ENCODE measurements around the gene PRDM15. TPM values are rescaled to one million over a fixed set of nuclear protein-coding genes. Genes with fewer than 3 reads are reported as not detected.

The PRDM15 gene
- total RNA-seq, 1 experiment from 2014 or later: 9.8 TPM

DNA sequence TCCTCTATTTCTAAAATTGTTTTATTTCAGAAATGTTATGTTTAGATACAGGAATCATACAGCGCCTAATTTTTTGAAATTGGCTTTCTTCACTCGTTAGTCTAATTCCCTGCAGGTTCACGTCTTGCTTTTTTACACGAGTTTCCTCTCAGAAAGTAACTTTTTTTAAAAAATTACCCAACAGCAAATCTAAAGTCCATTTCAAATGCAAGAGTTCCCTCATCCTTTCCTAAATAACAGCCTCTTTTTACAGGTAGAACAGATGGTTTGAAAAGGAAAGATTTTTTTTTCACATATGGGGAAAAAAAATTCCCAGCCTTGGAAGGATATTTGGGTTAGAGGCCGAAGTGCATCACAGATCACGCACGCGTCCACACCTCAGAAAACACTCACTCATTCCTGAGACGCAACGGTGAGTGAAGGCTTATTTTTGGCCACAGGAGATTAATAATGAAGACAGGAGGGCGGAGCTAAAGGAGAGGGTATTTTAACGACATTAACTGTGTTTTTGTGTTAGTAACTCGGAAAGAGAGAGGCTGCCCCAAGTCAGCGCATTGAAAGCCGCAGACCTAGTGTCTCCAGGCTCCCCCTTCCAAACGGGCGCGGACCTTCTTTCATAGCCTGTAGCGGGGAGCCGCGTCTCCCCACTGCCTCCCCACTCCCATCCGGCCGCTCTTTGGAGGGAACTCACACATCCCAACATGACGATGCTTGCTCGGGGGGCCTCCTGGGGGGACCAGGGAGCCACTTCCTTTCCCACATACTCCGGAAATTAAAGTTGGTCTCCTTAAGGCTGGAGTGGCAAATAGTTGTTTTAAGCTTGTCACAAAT lies 111.3 kb downstream of the PRDM15 start:
- ChIA-PET CTCF (interaction anchor here (0.6 to 3.9 kb wide), 5 partner anchors 10 to 358 kb away, joined by 3 to 28 read pairs (median 3); no protein-coding TSS in a partner anchor), POLR2A (interaction anchor here (0.9 to 1.5 kb wide), 4 partner anchors 10 to 155 kb away, joined by 4 to 5 read pairs (median 4); no protein-coding TSS in a partner anchor), RAD21 (ENCODE audit: low non-redundant PET in 1 of 2, low total read pairs in 2 of 2, uncharacterized antibody in 2 of 2, unreplicated experiment in 2 of 2) (interaction anchor here (0.7 to 2.5 kb wide), 4 partner anchors 10 to 156 kb away, joined by 3 to 13 read pairs (median 4); no protein-coding TSS in a partner anchor)
- ATAC-seq (no peak), DNase-seq (ENCODE audit: low read depth, low spot score) (no peak)
- Histone ChIP-seq H3K9me2 (ENCODE audit: insufficient read depth) (no peaks in the 10 kb centered on the region), H3K27ac (ENCODE audit: low read depth, low read length) (no peak overlapping the region), H2AFZ (ENCODE audit: low read depth, low read length, poor library complexity, severe bottlenecking) (peak overlapping the region; percentile 80), H3K27me3 (ENCODE audit: insufficient read depth, low read length) (peaks cover 30% of the 10 kb centered on the region), H3K4me2 (ENCODE audit: low read length) (peak overlapping the region; percentile 94), H3K4me1 (ENCODE audit: control insufficient read depth in 1 of 2, insufficient read depth in 2 of 2, low read length in 2 of 2) (peaks cover 33 to 39% of the 10 kb centered on the region in 2 experiments), H3K9me3 (ENCODE audit: control insufficient read depth in 1 of 2, insufficient read depth in 1 of 2, low read depth in 1 of 2, low read length in 2 of 2) (no peaks in the 10 kb centered on the region), H3K36me3 (ENCODE audit: control insufficient read depth in 1 of 2, insufficient read depth in 2 of 2, low read length in 2 of 2) (no peaks in the 10 kb centered on the region; a peak in 1 of 4 replicates), H3K79me2 (ENCODE audit: insufficient read depth, low read length) (peaks cover 37% of the 10 kb centered on the region), H3K9ac (ENCODE audit: low read length) (peak overlapping the region; percentile 31), H3K4me3 (replicated peaks in 1 of 2; ENCODE audit: low read depth in 1 of 2, low read length in 2 of 2) (peak overlapping the region; percentile 74 to 81), H4K20me1 (ENCODE audit: insufficient read depth) (peaks cover 5% of the 10 kb centered on the region; the same call in 1 of the 2 replicates)
- intact Hi-C loops (cut with micrococcal nuclease): loop anchor here (5.0 kb wide), 1 partner anchor 91 kb away; no protein-coding TSS in a partner anchor
- BruUV-seq (replicated peaks): no TSS peak
- TF ChIP-seq SP1 (IDR thresholded peaks at IDR 0.05; ENCODE audit: low read depth): no peak

GRCh38 chr21:41766883-41767605 lies 112.1 kb downstream of the PRDM15 start, which contains the start of gene RIPK4:
RIPK4 (minus strand) TSS chr21:41767052; CDS start chr21:41767041, 11 bp downstream.
- peaks cover 5% of the 10 kb centered on the region; the same call in 1 of the 2 replicates for H4K20me1 ChIP-seq (ENCODE audit: insufficient read depth)
- no TSS peak for BruUV-seq (replicated peaks)
- H3K4me2 ChIP-seq (ENCODE audit: low read length): peak within 1 kb of the TSS; percentile 94
- ChIA-PET CTCF (interaction anchor here (1.4 to 3.9 kb wide), 3 partner anchors 11 to 359 kb away, joined by 3 to 28 read pairs (median 16); no protein-coding TSS in a partner anchor), POLR2A (interaction anchor here (1.0 kb wide), 1 partner anchor 11 kb away, joined by 4 read pairs; no protein-coding TSS in a partner anchor), RAD21 (ENCODE audit: low non-redundant PET in 1 of 2, low total read pairs in 2 of 2, uncharacterized antibody in 2 of 2, unreplicated experiment in 2 of 2) (interaction anchor here (0.7 to 2.5 kb wide), 3 partner anchors 11 to 154 kb away, joined by 3 to 13 read pairs (median 4); no protein-coding TSS in a partner anchor)
- intact Hi-C loops (cut with micrococcal nuclease): loop anchor here (5.0 kb wide), 1 partner anchor 90 kb away; no protein-coding TSS in a partner anchor
- H3K36me3 ChIP-seq (ENCODE audit: control insufficient read depth in 1 of 2, insufficient read depth in 2 of 2, low read length in 2 of 2): no peaks in the 10 kb centered on the region; a peak in 1 of 4 replicates
- DNase-seq (ENCODE audit: low read depth, low spot score): peak; percentile 73
- H3K27me3 ChIP-seq (ENCODE audit: insufficient read depth, low read length): peaks cover 25% of the 10 kb centered on the region
- no peaks in the 10 kb centered on the region for H3K9me2 ChIP-seq (ENCODE audit: insufficient read depth)
- peak within 1 kb of the TSS; percentile 60; the same call in 1 of the 2 replicates for H3K27ac ChIP-seq (ENCODE audit: low read depth, low read length)
- ATAC-seq: peak; percentile 88
- H3K4me1 ChIP-seq (ENCODE audit: control insufficient read depth in 1 of 2, insufficient read depth in 2 of 2, low read length in 2 of 2): peaks cover 33 to 43% of the 10 kb centered on the region in 2 experiments
- H3K9me3 ChIP-seq (ENCODE audit: control insufficient read depth in 1 of 2, insufficient read depth in 1 of 2, low read depth in 1 of 2, low read length in 2 of 2): no peaks in the 10 kb centered on the region
- peaks cover 45% of the 10 kb centered on the region for H3K79me2 ChIP-seq (ENCODE audit: insufficient read depth, low read length)
- peak within 1 kb of the TSS; percentile 80 for H2AFZ ChIP-seq (ENCODE audit: low read depth, low read length, poor library complexity, severe bottlenecking)
- TF ChIP-seq SIN3A (IDR thresholded peaks at IDR 0.05; ENCODE audit: low read depth) (peak; percentile 51; the same call in 1 of the 2 replicates), ELF1 (IDR thresholded peaks at IDR 0.05; ENCODE audit: borderline replicate concordance, low read depth) (no peak), SP1 (IDR thresholded peaks at IDR 0.05; ENCODE audit: low read depth) (peak; percentile 48; the same call in 1 of the 2 replicates), POLR2AphosphoS5 (IDR thresholded peaks at IDR 0.05; ENCODE audit: low read depth, low read length) (peak; percentile 90), POLR2A (IDR thresholded peaks at IDR 0.05; ENCODE audit: borderline replicate concordance, extremely low read depth, insufficient read depth, insufficient read length) (peak; percentile 75), FOSL1 (IDR thresholded peaks at IDR 0.05; ENCODE audit: low read depth) (no peak)
- TF ChIP-seq, protein P1, sequence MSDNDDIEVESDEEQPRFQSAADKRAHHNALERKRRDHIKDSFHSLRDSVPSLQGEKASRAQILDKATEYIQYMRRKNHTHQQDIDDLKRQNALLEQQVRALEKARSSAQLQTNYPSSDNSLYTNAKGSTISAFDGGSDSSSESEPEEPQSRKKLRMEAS (IDR thresholded peaks at IDR 0.05): peak; percentile 71
- H3K4me3 ChIP-seq (replicated peaks in 1 of 2; ENCODE audit: low read depth in 1 of 2, low read length in 2 of 2): peak within 1 kb of the TSS; percentile 74 to 81
- H3K9ac ChIP-seq (ENCODE audit: low read length): peak within 1 kb of the TSS; percentile 83
